PC-9 (cell line): ENCODE data around the gene MYCBPAP. TPM values are rescaled to one million over a fixed set of nuclear protein-coding genes. Genes with fewer than 3 reads are reported as not detected.

Experiments
- BruUV-seq: library from RNA; stranded (reverse); fragments of 400-500 nt; replicated peaks from 2 replicates; lab custom pipeline; 2021; lab: Mats Ljungman, UMichigan
- CTCF ChIA-PET: fragments of 300-600 bp; sonication (Branson Sonifier 250); formaldehyde crosslinking; loops from one replicate; lab custom pipeline; 2022; ENCODE audit warnings: antibody characterized with exemption; lab: Charles Lee
- POLR2A ChIA-PET: fragments of 300-600 bp; sonication (Branson Sonifier 250); formaldehyde crosslinking; loops from one replicate; lab custom pipeline; 2022; ENCODE audit warnings: antibody characterized with exemption; ENCODE audit not compliant: unreplicated experiment; lab: Charles Lee
- DNase-seq, 2 experiments: peaks; one replicate each; pipeline versions ENCODE4 v3.0.0 to v3.0.0-alpha.2; 2015 to 2022; ENCODE audit warnings: mixed read lengths in 1 of 2
- H2AFZ ChIP-seq: fragments of 200-600 bp; sonication (generic); 2 replicates; pipeline ENCODE4 v1.8.1; 2017; ENCODE audit warnings: antibody characterized with exemption
- H3F3A ChIP-seq: fragments of 200-600 bp; sonication (generic); 2 replicates; pipeline ENCODE4 v1.8.1; 2017; ENCODE audit warnings: antibody characterized with exemption, mild to moderate bottlenecking, low read depth; ENCODE audit not compliant: insufficient read depth
- H3K27ac ChIP-seq: fragments of 200-600 bp; sonication (generic); 2 replicates; pipeline ENCODE4 v1.6.1; 2016; ENCODE audit warnings: mixed run types
- H3K27me3 ChIP-seq: fragments of 200-600 bp; sonication (generic); 2 replicates; pipeline ENCODE4 v1.6.1; 2016; ENCODE audit warnings: low read depth, mixed run types; ENCODE audit not compliant: insufficient read depth
- H3K36me3 ChIP-seq: fragments of 200-600 bp; sonication (generic); 2 replicates; pipeline ENCODE4 v1.6.1; 2016; ENCODE audit warnings: low read depth, mixed run types
- H3K4me1 ChIP-seq: fragments of 200-600 bp; sonication (generic); replicated peaks from 2 replicates; pipeline ENCODE4 v1.6.1; 2016; ENCODE audit warnings: mixed run types; ENCODE audit not compliant: insufficient read depth
- H3K4me2 ChIP-seq: fragments of 200-600 bp; sonication (generic); 2 replicates; pipeline ENCODE4 v1.6.1; 2017; ENCODE audit warnings: mixed run types
- H3K4me3 ChIP-seq: fragments of 200-600 bp; sonication (generic); 2 replicates; pipeline ENCODE4 v1.6.1; 2016; ENCODE audit warnings: mixed run types
- H3K79me2 ChIP-seq: fragments of 200-600 bp; sonication (generic); 2 replicates; pipeline ENCODE4 v1.6.1; 2017; ENCODE audit warnings: low read depth, mixed run types
- H3K9me2 ChIP-seq: fragments of 200-600 bp; sonication (generic); 2 replicates; pipeline ENCODE4 v1.8.1; 2017; ENCODE audit warnings: mild to moderate bottlenecking; ENCODE audit not compliant: insufficient read depth
- H3K9me3 ChIP-seq: fragments of 200-600 bp; sonication (generic); 2 replicates; pipeline ENCODE4 v1.8.1; 2016; ENCODE audit warnings: low read depth; ENCODE audit not compliant: insufficient read depth
- H4K20me1 ChIP-seq: fragments of 200-600 bp; sonication (generic); 2 replicates; pipeline ENCODE4 v1.8.1; 2017; ENCODE audit not compliant: insufficient read depth
- EZH2 ChIP-seq: fragments of 200-600 bp; sonication (generic); IDR thresholded peaks from 2 replicates; pipeline ENCODE4 v1.8.0; 2017; ENCODE audit warnings: antibody characterized with exemption, low read depth
- intact Hi-C: fragments of 100-400 bp; cut with micrococcal nuclease; formaldehyde crosslinking; loops from one replicate; pipeline ENCODE4 v1.10.0; 2022; ENCODE audit not compliant: unreplicated experiment
- total RNA-seq: library from RNA; stranded (reverse); gene quantifications from 2 replicates; pipeline ENCODE4 v1.2.3, GENCODE V29; 2021
- TF ChIP-seq, protein P1 (sequence below): fragments of 200-600 bp; sonication (generic); conservative IDR thresholded peaks from 2 replicates; pipeline ENCODE4 v1.6.1; 2017; ENCODE audit warnings: mixed run types, antibody characterized with exemption, mild to moderate bottlenecking, moderate library complexity

MYCBPAP gene
- total RNA-seq, 1 experiment from 2014 or later = 4.9 TPM

DNA sequence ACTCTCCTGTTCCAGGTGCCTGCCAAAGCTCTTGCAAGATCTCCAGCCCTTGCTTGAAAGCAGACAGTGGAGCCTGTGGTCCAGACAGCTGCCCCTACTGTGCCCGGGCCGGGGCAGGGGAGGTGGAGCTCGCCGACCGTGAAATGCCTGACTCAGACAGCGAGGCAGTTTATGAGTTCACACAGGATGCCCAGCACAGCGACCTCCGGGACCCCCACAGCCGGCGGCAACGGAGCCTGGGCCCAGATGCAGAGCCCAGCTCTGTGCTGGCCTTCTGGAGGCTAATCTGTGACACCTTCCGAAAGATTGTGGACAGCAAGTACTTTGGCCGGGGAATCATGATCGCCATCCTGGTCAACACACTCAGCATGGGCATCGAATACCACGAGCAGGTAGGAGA lies 69.9 kb downstream of the MYCBPAP start:
- Histone ChIP-seq H2AFZ (no peak overlapping the region), H3K27me3 (peaks cover 26% of the 10 kb centered on the region; the same call in 1 of the 2 replicates), H3K9me3 (no peaks in the 10 kb centered on the region), H3K79me2 (no peaks in the 10 kb centered on the region), H3K36me3 (no peaks in the 10 kb centered on the region), H3K4me3 (no peak overlapping the region), H3K4me1 (no peaks in the 10 kb centered on the region), H3K4me2 (no peak overlapping the region), H3K27ac (no peak overlapping the region), H4K20me1 (no peaks in the 10 kb centered on the region), H3K9me2 (no peaks in the 10 kb centered on the region), H3F3A (no peaks in the 10 kb centered on the region)
- DNase-seq = no peak
- TF ChIP-seq, protein P1, sequence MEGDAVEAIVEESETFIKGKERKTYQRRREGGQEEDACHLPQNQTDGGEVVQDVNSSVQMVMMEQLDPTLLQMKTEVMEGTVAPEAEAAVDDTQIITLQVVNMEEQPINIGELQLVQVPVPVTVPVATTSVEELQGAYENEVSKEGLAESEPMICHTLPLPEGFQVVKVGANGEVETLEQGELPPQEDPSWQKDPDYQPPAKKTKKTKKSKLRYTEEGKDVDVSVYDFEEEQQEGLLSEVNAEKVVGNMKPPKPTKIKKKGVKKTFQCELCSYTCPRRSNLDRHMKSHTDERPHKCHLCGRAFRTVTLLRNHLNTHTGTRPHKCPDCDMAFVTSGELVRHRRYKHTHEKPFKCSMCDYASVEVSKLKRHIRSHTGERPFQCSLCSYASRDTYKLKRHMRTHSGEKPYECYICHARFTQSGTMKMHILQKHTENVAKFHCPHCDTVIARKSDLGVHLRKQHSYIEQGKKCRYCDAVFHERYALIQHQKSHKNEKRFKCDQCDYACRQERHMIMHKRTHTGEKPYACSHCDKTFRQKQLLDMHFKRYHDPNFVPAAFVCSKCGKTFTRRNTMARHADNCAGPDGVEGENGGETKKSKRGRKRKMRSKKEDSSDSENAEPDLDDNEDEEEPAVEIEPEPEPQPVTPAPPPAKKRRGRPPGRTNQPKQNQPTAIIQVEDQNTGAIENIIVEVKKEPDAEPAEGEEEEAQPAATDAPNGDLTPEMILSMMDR = no peak
- no peak for TF ChIP-seq EZH2
- intact Hi-C loops = no loop called here
- BruUV-seq = no TSS peak
- CTCF ChIA-PET = no interaction called here
- POLR2A ChIA-PET = no interaction called here

DNA sequence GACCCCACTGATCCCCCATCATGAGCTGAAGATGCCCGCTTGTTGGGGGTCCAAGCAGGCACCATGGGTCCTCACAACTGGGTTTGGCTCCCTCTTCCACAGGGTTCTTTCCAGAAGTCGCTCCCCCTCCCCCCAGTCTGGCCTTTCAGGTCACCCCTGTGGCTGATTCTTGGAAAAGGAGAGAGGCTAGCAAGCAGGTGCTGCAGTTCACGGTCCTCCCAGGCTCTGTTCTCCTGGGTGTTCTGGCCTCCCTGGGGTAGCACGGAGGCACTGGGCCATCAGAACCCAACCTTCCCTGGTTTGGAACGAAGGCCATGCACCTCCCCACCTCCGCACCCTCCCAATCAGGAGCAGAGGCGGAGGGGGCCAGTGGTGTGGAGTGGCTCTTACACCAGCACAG lies 71.2 kb downstream of the MYCBPAP start:
- Histone ChIP-seq H2AFZ (no peak overlapping the region), H3K4me2 (no peak overlapping the region), H3K79me2 (no peaks in the 10 kb centered on the region), H3K4me1 (no peaks in the 10 kb centered on the region), H3K27me3 (peaks cover 26% of the 10 kb centered on the region; the same call in 1 of the 2 replicates), H3K36me3 (no peaks in the 10 kb centered on the region), H3K9me3 (no peaks in the 10 kb centered on the region), H3K9me2 (no peaks in the 10 kb centered on the region), H3K27ac (no peak overlapping the region), H4K20me1 (no peaks in the 10 kb centered on the region), H3K4me3 (no peak overlapping the region), H3F3A (no peaks in the 10 kb centered on the region)
- POLR2A ChIA-PET = interaction anchor here (0.6 kb wide), 1 partner anchor 286 kb away, joined by 3 read pairs; no protein-coding TSS in a partner anchor
- TF ChIP-seq, protein P1 = no peak
- TF ChIP-seq EZH2 = no peak
- intact Hi-C loops = no loop called here
- DNase-seq = no peak
- CTCF ChIA-PET = no interaction called here
- BruUV-seq = no TSS peak

DNA sequence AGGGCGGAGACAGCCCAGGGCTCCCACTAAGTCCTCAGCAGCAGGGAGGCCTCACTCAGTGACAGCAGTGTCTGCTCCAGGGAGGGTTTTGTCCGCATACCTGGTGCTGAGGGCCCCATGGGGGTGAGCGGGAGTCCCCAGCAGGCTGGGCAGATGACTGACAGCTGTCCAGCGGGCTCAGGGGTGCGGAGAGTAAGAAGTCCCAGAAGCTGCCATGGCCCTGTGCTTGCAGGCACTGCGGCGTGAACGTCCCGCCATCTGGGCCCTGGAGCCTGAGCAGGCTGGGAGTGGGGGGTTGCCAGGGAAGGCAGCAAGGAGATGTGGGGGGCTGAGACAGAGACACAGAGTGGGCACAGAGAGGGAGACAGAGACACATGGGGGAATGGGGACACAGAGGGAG lies 72.4 kb downstream of the MYCBPAP start:
- H3K4me1 ChIP-seq = peaks cover 8% of the 10 kb centered on the region
- no TSS peak for BruUV-seq
- DNase-seq = no peak
- H3K79me2 ChIP-seq = no peaks in the 10 kb centered on the region
- no peaks in the 10 kb centered on the region for H3K36me3 ChIP-seq
- no peak overlapping the region for H3K27ac ChIP-seq
- H2AFZ ChIP-seq = no peak overlapping the region
- no peaks in the 10 kb centered on the region for H3K9me2 ChIP-seq
- ChIA-PET CTCF (no interaction called here), POLR2A (no interaction called here)
- no peaks in the 10 kb centered on the region for H4K20me1 ChIP-seq
- no peak overlapping the region for H3K4me3 ChIP-seq
- H3F3A ChIP-seq = no peaks in the 10 kb centered on the region
- intact Hi-C loops = no loop called here
- TF ChIP-seq, protein P1 = no peak
- no peak for TF ChIP-seq EZH2
- H3K4me2 ChIP-seq = no peak overlapping the region
- peaks cover 26% of the 10 kb centered on the region; the same call in 1 of the 2 replicates for H3K27me3 ChIP-seq
- H3K9me3 ChIP-seq = no peaks in the 10 kb centered on the region

Other genes starting within 250 kb of the MYCBPAP start
- gene TMEM92, start 234.0 kb upstream of the MYCBPAP start, total RNA-seq = 12.9 and 16.6 TPM in 2 replicates
- 34.0 and 37.5 TPM in 2 replicates for gene XYLT2, start 162.3 kb upstream of the MYCBPAP start, total RNA-seq
- 42.6 and 48.3 TPM in 2 replicates for gene MRPL27, start 135.3 kb upstream of the MYCBPAP start, total RNA-seq
- gene EME1, start 135.2 kb upstream of the MYCBPAP start, total RNA-seq = 18.2 and 21.0 TPM in 2 replicates
- gene LRRC59, start 110.9 kb upstream of the MYCBPAP start, total RNA-seq = 72.9 and 102 TPM in 2 replicates
- 149 and 154 TPM in 2 replicates for gene ACSF2, start 82.2 kb upstream of the MYCBPAP start, total RNA-seq
- gene CHAD, start 39.6 kb upstream of the MYCBPAP start, total RNA-seq = not detected in 2 replicates
- gene RSAD1, start 29.6 kb upstream of the MYCBPAP start, total RNA-seq = 14.8 and 15.1 TPM in 2 replicates
- 15.6 and 22.8 TPM in 2 replicates for gene EPN3, start 24.3 kb downstream of the MYCBPAP start, total RNA-seq
- gene SPATA20, start 38.7 kb downstream of the MYCBPAP start, total RNA-seq = 41.5 and 60.5 TPM in 2 replicates
- gene CACNA1G, start 52.3 kb downstream of the MYCBPAP start, total RNA-seq = 0.28 and 0.46 TPM in 2 replicates
- 221 and 273 TPM in 2 replicates for gene ABCC3, start 126.4 kb downstream of the MYCBPAP start, total RNA-seq
- 24.4 and 33.5 TPM in 2 replicates for gene ANKRD40, start 199.5 kb downstream of the MYCBPAP start, total RNA-seq
- gene LUC7L3, start 211.2 kb downstream of the MYCBPAP start, total RNA-seq = 147 and 212 TPM in 2 replicates